Spinal cord (tissue), 10 donors: ENCODE measurements around the gene FITM2. TPM values are rescaled to one million over a fixed set of nuclear protein-coding genes. Genes with fewer than 3 reads are reported as not detected.
A peak's percentile ranks its signal among the peaks of the same experiment; 100 is the strongest.
"Not testable (repeated sequence)": the region's sequence is repeated elsewhere in the genome, so short reads cannot be mapped to it uniquely, and the experiment has no call there.

Experiments used
- DNase-seq, 6 donors: peaks; one replicate each; pipeline versions ENCODE4 v3.0.0 to v3.0.0-alpha.2; 2013 to 2015; ENCODE audit warnings: low spot score in 6 of 6, low read depth in 4 of 6
- H3K27ac ChIP-seq: one replicate; pipeline ENCODE4 v1.5.1; 2013; ENCODE audit warnings: low read depth, low read length, control low read depth
- H3K27me3 ChIP-seq: one replicate; pipeline ENCODE4 v1.6.1; 2013; ENCODE audit warnings: low read length; ENCODE audit not compliant: control insufficient read depth, insufficient read depth
- H3K36me3 ChIP-seq: one replicate; pipeline ENCODE4 v1.6.1; 2013; ENCODE audit warnings: low read length; ENCODE audit not compliant: control insufficient read depth, insufficient read depth
- H3K4me1 ChIP-seq: one replicate; pipeline ENCODE4 v1.6.1; 2013; ENCODE audit warnings: low read length; ENCODE audit not compliant: control insufficient read depth, insufficient read depth
- H3K4me3 ChIP-seq: one replicate; pipeline ENCODE4 v1.5.1; 2013; ENCODE audit warnings: low read depth, low read length, control low read depth
- H3K9me3 ChIP-seq: one replicate; pipeline ENCODE4 v1.6.1; 2013; ENCODE audit warnings: low read length; ENCODE audit not compliant: control insufficient read depth, insufficient read depth
- WGBS: methylation state at CpG from one replicate; pipeline ENCODE4 v1.1.5; 2013; ENCODE audit warnings: missing lambda C conversion rate; ENCODE audit not compliant: insufficient coverage; 5-methylcytosine and 5-hydroxymethylcytosine counted together
- polyA plus RNA-seq, 2 donors: library from polyadenylated mRNA; unstranded; fragments of 120-200 nt; gene quantifications; one replicate each; pipeline ENCODE4 v1.2.1, GENCODE V29; 2013; ENCODE audit not compliant: insufficient read length in 2 of 2
- total RNA-seq, 2 donors: library from RNA; depleted of rRNA in 1 of 2; stranded (reverse); fragments of 120-200 nt in 1 of 2; fragments of >200 nt in 1 of 2; gene quantifications; one replicate each; pipeline versions ENCODE4 v1.2.3 to v1.2.4, GENCODE V29; 2013 to 2014
- donor health status: healthy.

The FITM2 gene
- total and polyA plus RNA-seq, 4 donors, result 12.5 to 16.5 (median 14.2) TPM

DNA sequence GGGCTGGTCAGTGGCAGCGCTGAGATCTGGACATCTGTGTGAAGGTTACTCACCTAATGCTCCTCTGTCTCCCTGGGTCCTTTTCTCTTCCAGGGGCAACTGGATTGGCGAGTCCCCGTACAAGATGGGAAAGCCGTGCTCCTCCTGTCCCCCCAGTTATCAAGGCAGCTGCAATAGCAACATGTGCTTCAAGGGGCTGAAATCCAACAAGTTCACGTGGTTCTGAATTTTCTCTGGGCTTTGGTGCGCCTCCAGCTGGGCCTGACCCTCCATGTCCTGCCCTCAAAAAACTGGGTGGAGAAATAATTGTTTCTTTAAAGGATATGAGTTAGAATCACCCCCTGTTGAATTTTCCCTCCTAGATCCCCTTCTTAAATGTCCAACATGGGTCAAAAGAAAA is 39.6 kb upstream of the FITM2 start:
- 95% methylated on average over 4 of the region's 6 CpGs for WGBS
- H3K4me3 ChIP-seq, result no peak overlapping the region
- H3K27me3 ChIP-seq, result no peaks in the 10 kb centered on the region
- no peaks in the 10 kb centered on the region for H3K9me3 ChIP-seq
- no peaks in the 10 kb centered on the region for H3K36me3 ChIP-seq
- H3K4me1 ChIP-seq, result no peaks in the 10 kb centered on the region
- H3K27ac ChIP-seq, result no peak overlapping the region
- no peak for DNase-seq

DNA sequence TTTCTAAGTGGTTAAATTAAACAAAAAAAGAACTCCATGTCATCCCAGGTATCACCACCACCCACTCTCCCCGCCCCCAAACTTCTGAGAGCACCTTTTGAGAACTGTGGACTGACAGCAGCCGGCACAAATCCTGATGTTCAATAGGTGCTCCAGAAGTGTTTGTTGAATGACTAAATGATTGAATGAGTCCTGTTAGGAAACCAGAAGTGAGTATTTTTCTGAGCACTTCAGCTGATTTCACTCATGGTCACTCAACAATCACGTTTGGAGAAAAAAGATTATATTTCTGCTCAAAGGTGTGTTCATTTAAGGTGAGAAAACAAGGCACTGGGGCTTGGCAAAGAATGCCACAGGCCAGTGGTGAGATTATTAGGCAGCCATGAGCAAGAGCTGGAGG is 38.3 kb upstream of the FITM2 start:
- no peak for DNase-seq
- Histone ChIP-seq H3K9me3 (no peaks in the 10 kb centered on the region), H3K36me3 (no peaks in the 10 kb centered on the region), H3K4me1 (no peaks in the 10 kb centered on the region), H3K4me3 (no peak overlapping the region), H3K27ac (no peak overlapping the region), H3K27me3 (no peaks in the 10 kb centered on the region)
- whole genome bisulfite sequencing, result 83% methylated on average over 2 of the region's 3 CpGs

DNA sequence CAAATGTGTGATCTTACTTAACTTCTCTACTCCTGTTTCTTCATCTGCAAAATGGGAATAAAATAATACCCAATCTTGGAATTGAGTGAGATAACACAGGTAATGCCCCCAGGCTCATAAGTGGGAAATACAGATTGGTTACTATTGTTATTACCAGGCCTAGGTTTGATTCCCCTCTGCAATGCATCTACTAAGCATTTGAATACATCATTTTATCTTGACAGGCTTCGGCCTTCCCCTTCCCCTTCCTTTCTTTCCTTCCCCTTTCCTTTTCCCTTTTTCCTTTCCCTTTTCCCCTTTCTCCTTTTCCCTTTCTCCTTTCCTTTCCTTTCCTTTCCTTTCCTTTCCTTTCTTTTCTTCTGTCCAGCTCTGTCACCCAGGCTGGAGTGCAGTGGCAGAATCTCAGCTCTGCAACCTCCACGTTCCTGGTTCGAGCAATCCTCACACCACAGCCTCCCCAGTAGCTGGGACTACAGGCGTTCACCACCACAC is 37.2 kb upstream of the FITM2 start:
- Histone ChIP-seq H3K27me3 (no peaks in the 10 kb centered on the region), H3K9me3 (no peaks in the 10 kb centered on the region), H3K4me1 (no peaks in the 10 kb centered on the region), H3K4me3 (no peak overlapping the region), H3K36me3 (no peaks in the 10 kb centered on the region), H3K27ac (no peak overlapping the region)
- no peak for DNase-seq
- WGBS, result 78% methylated on average over 1 of the region's 4 CpGs

DNA sequence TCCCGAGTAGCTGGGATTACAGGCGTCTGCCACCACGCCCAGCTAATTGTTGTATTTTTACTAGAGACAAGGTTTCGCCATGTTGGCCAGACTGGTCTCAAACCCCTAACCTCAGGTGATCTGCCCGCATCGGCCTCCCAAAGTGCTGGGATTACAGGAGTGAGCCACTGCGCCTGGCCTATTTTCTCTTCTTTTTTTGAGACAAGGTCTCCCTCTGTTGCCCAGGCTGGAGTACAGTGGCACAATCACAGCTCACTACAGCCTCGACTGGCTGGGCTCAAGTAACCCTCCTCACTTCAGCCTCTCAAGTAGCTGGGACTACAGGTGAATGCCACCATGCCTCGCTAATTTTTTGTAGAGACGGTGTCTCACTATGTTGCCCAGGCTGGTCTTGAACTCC is 34.9 kb upstream of the FITM2 start:
- not testable (repeated sequence) for H3K36me3 ChIP-seq, H3K4me1 ChIP-seq, H3K4me3 ChIP-seq, H3K27me3 ChIP-seq, H3K9me3 ChIP-seq, DNase-seq, H3K27ac ChIP-seq
- WGBS, result 92% methylated on average over 9 of the region's 10 CpGs

DNA sequence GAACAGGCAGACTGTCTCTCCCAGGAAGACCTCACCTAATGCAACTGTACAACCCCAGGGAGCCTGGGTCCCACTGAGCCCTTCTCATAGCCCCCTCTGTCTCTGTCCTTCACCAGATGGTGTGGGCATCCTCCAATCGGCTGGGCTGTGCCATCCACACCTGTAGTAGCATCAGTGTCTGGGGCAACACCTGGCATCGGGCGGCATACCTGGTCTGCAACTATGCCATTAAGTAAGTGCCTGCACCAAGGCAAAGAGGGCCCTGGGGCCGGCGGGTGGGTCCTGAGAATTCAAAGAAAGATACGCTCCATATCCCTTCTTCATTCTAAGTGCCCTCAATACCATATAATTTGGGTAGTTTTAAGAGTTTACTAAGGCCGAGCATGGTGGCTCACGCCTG is 34.1 kb upstream of the FITM2 start:
- H3K36me3 ChIP-seq, result no peaks in the 10 kb centered on the region
- no peaks in the 10 kb centered on the region for H3K27me3 ChIP-seq
- 91% methylated on average over 3 of the region's 8 CpGs for WGBS
- no peak overlapping the region for H3K4me3 ChIP-seq
- no peaks in the 10 kb centered on the region for H3K9me3 ChIP-seq
- no peak for DNase-seq
- H3K4me1 ChIP-seq, result peaks cover 6% of the 10 kb centered on the region
- no peak overlapping the region for H3K27ac ChIP-seq

DNA sequence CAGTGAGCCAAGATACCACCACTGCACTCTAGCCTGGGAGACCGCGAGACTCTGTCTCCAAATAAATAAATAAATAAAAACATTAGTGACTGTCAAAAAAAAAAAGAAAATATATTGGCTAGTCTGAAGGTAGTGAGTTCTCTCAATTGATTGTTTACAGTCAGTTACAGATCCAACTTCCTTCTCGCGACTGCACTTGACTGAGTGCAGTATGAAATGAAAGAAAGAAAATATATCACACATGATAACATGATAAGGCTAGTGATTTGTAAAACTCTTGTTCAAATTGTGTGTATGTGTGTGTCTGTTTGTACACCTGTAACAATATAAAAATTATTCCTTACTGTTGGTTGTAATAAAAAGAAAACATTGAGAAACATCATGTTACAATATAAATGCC is 33.7 kb upstream of the FITM2 start:
- no peak for DNase-seq
- no peaks in the 10 kb centered on the region for H3K36me3 ChIP-seq
- WGBS, result no CpG with 5 or more reads among the region's 4 CpGs
- no peak overlapping the region for H3K27ac ChIP-seq
- no peaks in the 10 kb centered on the region for H3K9me3 ChIP-seq
- no peaks in the 10 kb centered on the region for H3K27me3 ChIP-seq
- no peak overlapping the region for H3K4me3 ChIP-seq
- peaks cover 6% of the 10 kb centered on the region for H3K4me1 ChIP-seq

DNA sequence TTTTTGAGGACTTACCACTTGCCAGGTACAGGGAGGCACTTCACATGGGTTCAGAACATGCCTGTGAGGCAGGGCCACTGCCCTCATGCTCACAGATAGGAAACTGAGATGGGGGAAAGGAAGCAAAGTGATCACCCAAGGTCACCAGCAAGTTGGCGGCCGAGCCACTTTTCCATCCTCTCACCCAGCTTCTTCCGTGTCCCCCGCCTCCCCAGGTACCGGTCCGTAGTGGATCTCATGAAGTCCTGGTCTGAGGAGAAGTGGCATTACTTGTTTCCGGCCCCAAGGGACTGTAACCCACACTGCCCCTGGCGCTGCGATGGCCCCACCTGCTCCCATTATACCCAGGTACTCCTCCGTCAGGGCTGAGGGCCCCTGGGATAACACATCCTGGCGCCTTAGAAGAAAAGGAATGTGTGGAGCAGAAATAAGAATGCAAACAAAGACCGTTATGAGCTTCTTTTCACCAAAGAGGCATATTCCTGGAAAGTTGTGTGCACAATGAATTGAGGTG is 32.2 kb upstream of the FITM2 start:
- H3K9me3 ChIP-seq, result no peaks in the 10 kb centered on the region
- WGBS, result 92% methylated on average over 9 of the region's 12 CpGs
- H3K4me1 ChIP-seq, result peaks cover 6% of the 10 kb centered on the region
- H3K4me3 ChIP-seq, result no peak overlapping the region
- H3K27me3 ChIP-seq, result no peaks in the 10 kb centered on the region
- no peaks in the 10 kb centered on the region for H3K36me3 ChIP-seq
- no peak for DNase-seq
- H3K27ac ChIP-seq, result no peak overlapping the region

DNA sequence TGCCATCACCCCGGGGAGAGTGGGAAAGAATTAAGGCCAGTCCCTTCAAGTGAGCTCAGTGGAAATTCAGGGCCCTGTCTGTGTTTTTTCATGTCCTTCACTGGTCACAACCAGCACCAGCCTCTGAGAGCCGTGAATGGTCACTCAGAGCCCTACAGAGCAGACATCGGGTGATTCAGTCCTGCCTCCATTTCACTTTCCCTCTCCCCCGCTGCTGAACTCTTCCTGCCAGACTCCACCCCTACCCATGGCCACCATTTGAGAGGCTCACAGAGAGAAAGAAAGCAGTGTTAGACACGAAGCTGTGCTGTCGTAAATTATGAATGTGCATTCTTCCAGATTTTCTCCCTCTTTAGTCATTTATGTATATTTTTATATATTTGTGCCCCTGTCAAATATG is 31.2 kb upstream of the FITM2 start:
- peak overlapping the region; percentile 47 for H3K27ac ChIP-seq
- H3K4me1 ChIP-seq, result peaks cover 6% of the 10 kb centered on the region
- peak in 2 of 6 donors; percentile 1 to 22 for DNase-seq
- H3K36me3 ChIP-seq, result no peaks in the 10 kb centered on the region
- H3K4me3 ChIP-seq, result no peak overlapping the region
- WGBS, result 37% methylated on average over 3 of the region's 6 CpGs
- no peaks in the 10 kb centered on the region for H3K27me3 ChIP-seq
- H3K9me3 ChIP-seq, result no peaks in the 10 kb centered on the region

DNA sequence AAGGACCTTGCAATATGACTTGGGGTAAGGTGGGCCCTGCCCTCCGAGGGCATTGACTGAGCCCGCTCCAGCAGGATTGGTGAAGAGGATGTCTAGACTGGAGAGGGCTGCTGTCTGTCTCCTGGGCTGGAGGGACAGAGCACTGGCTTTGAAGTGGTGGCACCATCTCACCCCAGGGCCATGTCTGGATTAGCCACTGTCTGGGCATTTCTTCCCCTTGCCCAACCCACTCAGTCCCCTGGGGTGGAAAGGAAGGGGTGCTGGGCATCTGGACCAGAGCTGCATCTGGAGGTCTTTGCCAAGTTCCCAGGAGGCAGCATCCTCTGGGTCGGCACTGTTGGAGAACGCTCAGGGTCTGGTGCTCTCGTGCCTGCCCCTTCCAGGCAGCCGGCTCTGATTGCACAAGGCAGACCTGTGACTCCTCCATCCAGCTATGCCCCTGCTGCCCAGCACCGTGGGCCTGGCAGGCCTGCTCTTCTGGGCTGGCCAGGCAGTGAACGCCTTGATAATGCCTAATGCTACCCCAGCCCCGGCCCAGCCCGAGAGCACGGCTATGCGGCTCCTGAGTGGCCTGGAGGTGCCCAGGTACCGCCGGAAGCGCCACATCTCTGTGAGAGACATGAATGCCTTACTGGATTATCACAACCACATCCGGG is 25.9 kb upstream of the FITM2 start, which contains the start of gene R3HDML:
R3HDML (plus strand) TSS at position 319 of the 656 bp plus-strand sequence; CDS start at position 434, 115 bp downstream.
- peaks cover 8% of the 10 kb centered on the region for H3K27me3 ChIP-seq
- H3K4me1 ChIP-seq, result no peaks in the 10 kb centered on the region

DNA sequence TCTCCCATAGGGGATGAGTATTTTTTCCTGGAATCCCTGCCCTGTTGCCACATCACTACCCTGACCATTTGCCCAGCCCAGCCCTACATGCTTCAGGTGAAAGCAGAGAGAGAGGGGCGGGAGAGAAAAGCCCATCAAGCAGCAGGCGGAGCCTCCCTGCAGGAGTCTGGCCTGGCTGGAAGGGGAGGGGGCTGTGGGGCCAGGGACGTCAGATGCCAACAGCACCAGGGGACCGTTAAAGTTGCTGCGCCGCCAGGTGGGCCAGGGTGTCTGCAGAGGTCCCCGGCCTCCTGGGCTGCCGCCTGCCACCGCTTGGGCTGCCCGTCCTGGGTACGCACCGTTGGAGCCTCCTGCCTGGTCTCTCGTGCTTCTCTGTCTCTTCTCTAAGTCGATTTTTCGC is 25.1 kb upstream of the FITM2 start:
- Histone ChIP-seq H3K27ac (no peak overlapping the region), H3K36me3 (no peaks in the 10 kb centered on the region), H3K9me3 (no peaks in the 10 kb centered on the region), H3K4me1 (no peaks in the 10 kb centered on the region), H3K27me3 (peaks cover 8% of the 10 kb centered on the region), H3K4me3 (no peak overlapping the region)
- no peak for DNase-seq
- 25% methylated on average over 15 of the region's 15 CpGs for WGBS

More for the DNA sequence above, 25.9 kb upstream of the FITM2 start, which contains the start of gene R3HDML:
- Histone ChIP-seq H3K9me3 (no peaks in the 10 kb centered on the region), H3K27ac (no peak within 1 kb of the TSS), H3K36me3 (no peaks in the 10 kb centered on the region), H3K4me3 (no peak within 1 kb of the TSS)
- WGBS, result 84% methylated on average over 16 of the region's 16 CpGs
- DNase-seq, result no peak
